ENCODE results near the gene ITPRIPL2. TPM values are rescaled to one million over a fixed set of nuclear protein-coding genes. Genes with fewer than 3 reads are reported as not detected.
A peak's percentile ranks its signal among the peaks of the same experiment; 100 is the strongest.

ITPRIPL2 gene
- total RNA-seq = 1 to 10 TPM; 5.8 to 6.9 TPM

- Mint-ChIP-seq H3K4me1 (peaks cover 6% of the 10 kb centered on the region), H3K9me3 (no peaks in the 10 kb centered on the region), H3K27me3 (peaks cover 17% of the 10 kb centered on the region), H3K4me3 (peak within 1 kb of the TSS; percentile 58), H3K27ac (no peak within 1 kb of the TSS), H3K36me3 (ENCODE audit: low read depth) (peaks cover under 1% of the 10 kb centered on the region)
- peak; percentile 33 for ATAC-seq (replicated peaks)
Measured at GRCh38 chr16:19113577-19114358, at the start of gene ITPRIPL2. ITPRIPL2 (plus strand) TSS chr16:19113964; CDS start chr16:19114462, 498 bp downstream.

- Mint-ChIP-seq H3K4me1 (peaks cover 11% of the 10 kb centered on the region), H3K27ac (peak overlapping the region; percentile 98), H3K27me3 (no peaks in the 10 kb centered on the region), H3K9me3 (peaks cover 3% of the 10 kb centered on the region), H3K36me3 (ENCODE audit: low read depth) (peaks cover 10% of the 10 kb centered on the region), H3K4me3 (peak overlapping the region; percentile 89)
- ATAC-seq (replicated peaks) = no peak
Measured at GRCh38 chr16:19066988-19067348, 46.8 kb upstream of the ITPRIPL2 start.

- ATAC-seq (replicated peaks) = peak; percentile 94
- H3K4me3 Mint-ChIP-seq = peak within 1 kb of the TSS; percentile 89
- peaks cover 11% of the 10 kb centered on the region for H3K4me1 Mint-ChIP-seq
- H3K27ac Mint-ChIP-seq = peak within 1 kb of the TSS; percentile 98
- H3K36me3 Mint-ChIP-seq (ENCODE audit: low read depth) = peaks cover 15% of the 10 kb centered on the region
- H3K27me3 Mint-ChIP-seq = no peaks in the 10 kb centered on the region
- H3K9me3 Mint-ChIP-seq = peaks cover 3% of the 10 kb centered on the region
Measured at GRCh38 chr16:19067349-19068236, 46.2 kb upstream of the ITPRIPL2 start, which contains the start of gene COQ7. COQ7 (plus strand) TSS chr16:19067614; CDS start chr16:19067665, 51 bp downstream.

- H3K9me3 Mint-ChIP-seq = peaks cover 3% of the 10 kb centered on the region
- H3K4me3 Mint-ChIP-seq = peak overlapping the region; percentile 89
- H3K27ac Mint-ChIP-seq = peak overlapping the region; percentile 98
- no peak for ATAC-seq (replicated peaks)
- H3K4me1 Mint-ChIP-seq = peaks cover 11% of the 10 kb centered on the region
- no peaks in the 10 kb centered on the region for H3K27me3 Mint-ChIP-seq
- H3K36me3 Mint-ChIP-seq (ENCODE audit: low read depth) = peaks cover 23% of the 10 kb centered on the region
Measured at GRCh38 chr16:19068237-19068815, 45.4 kb upstream of the ITPRIPL2 start.

GRCh38 chr16:19071811-19072777 lies 41.7 kb upstream of the ITPRIPL2 start:
- no peak overlapping the region for H3K4me3 Mint-ChIP-seq
- no peak for ATAC-seq (replicated peaks)
- H3K4me1 Mint-ChIP-seq = peaks cover 4% of the 10 kb centered on the region
- H3K27me3 Mint-ChIP-seq = no peaks in the 10 kb centered on the region
- H3K36me3 Mint-ChIP-seq (ENCODE audit: low read depth) = peaks cover 53% of the 10 kb centered on the region
- no peak overlapping the region for H3K27ac Mint-ChIP-seq
- peaks cover 3% of the 10 kb centered on the region for H3K9me3 Mint-ChIP-seq

GRCh38 chr16:19073344-19073743 lies 40.4 kb upstream of the ITPRIPL2 start:
- Mint-ChIP-seq H3K4me1 (no peaks in the 10 kb centered on the region), H3K27me3 (no peaks in the 10 kb centered on the region), H3K27ac (no peak overlapping the region), H3K36me3 (ENCODE audit: low read depth) (peaks cover 56% of the 10 kb centered on the region), H3K4me3 (no peak overlapping the region), H3K9me3 (no peaks in the 10 kb centered on the region)
- no peak for ATAC-seq (replicated peaks)

GRCh38 chr16:19073863-19074262 lies 39.9 kb upstream of the ITPRIPL2 start:
- Mint-ChIP-seq H3K4me1 (no peaks in the 10 kb centered on the region), H3K36me3 (ENCODE audit: low read depth) (peaks cover 62% of the 10 kb centered on the region), H3K27ac (no peak overlapping the region), H3K9me3 (no peaks in the 10 kb centered on the region), H3K27me3 (no peaks in the 10 kb centered on the region), H3K4me3 (no peak overlapping the region)
- no peak for ATAC-seq (replicated peaks)

GRCh38 chr16:19075511-19075910 lies 38.3 kb upstream of the ITPRIPL2 start:
- peaks cover 69% of the 10 kb centered on the region for H3K36me3 Mint-ChIP-seq (ENCODE audit: low read depth)
- no peak for ATAC-seq (replicated peaks)
- no peaks in the 10 kb centered on the region for H3K9me3 Mint-ChIP-seq
- no peak overlapping the region for H3K27ac Mint-ChIP-seq
- no peaks in the 10 kb centered on the region for H3K27me3 Mint-ChIP-seq
- H3K4me1 Mint-ChIP-seq = no peaks in the 10 kb centered on the region
- no peak overlapping the region for H3K4me3 Mint-ChIP-seq

- H3K4me3 Mint-ChIP-seq = no peak overlapping the region
- no peaks in the 10 kb centered on the region for H3K4me1 Mint-ChIP-seq
- H3K36me3 Mint-ChIP-seq (ENCODE audit: low read depth) = peaks cover 72% of the 10 kb centered on the region
- H3K27ac Mint-ChIP-seq = no peak overlapping the region
- H3K27me3 Mint-ChIP-seq = no peaks in the 10 kb centered on the region
- no peak for ATAC-seq (replicated peaks)
- H3K9me3 Mint-ChIP-seq = no peaks in the 10 kb centered on the region
Measured at GRCh38 chr16:19077879-19078278, 35.9 kb upstream of the ITPRIPL2 start.

- no peak for ATAC-seq (replicated peaks)
Measured at GRCh38 chr16:19083670-19084069, 30.1 kb upstream of the ITPRIPL2 start.

GRCh38 chr16:19084139-19084538 lies 29.6 kb upstream of the ITPRIPL2 start:
- Mint-ChIP-seq H3K27me3 (peaks cover 8% of the 10 kb centered on the region), H3K9me3 (no peaks in the 10 kb centered on the region), H3K4me1 (no peaks in the 10 kb centered on the region), H3K27ac (no peak overlapping the region), H3K36me3 (ENCODE audit: low read depth) (peaks cover 21% of the 10 kb centered on the region), H3K4me3 (no peak overlapping the region)
- no peak for ATAC-seq (replicated peaks)

More at GRCh38 chr16:19083670-19084069, 30.1 kb upstream of the ITPRIPL2 start:
- Mint-ChIP-seq H3K9me3 (no peaks in the 10 kb centered on the region), H3K4me3 (no peak overlapping the region), H3K27me3 (peaks cover 8% of the 10 kb centered on the region), H3K4me1 (no peaks in the 10 kb centered on the region), H3K36me3 (ENCODE audit: low read depth) (peaks cover 24% of the 10 kb centered on the region), H3K27ac (no peak overlapping the region)

GRCh38 chr16:19084879-19085278 lies 28.9 kb upstream of the ITPRIPL2 start:
- Mint-ChIP-seq H3K4me3 (no peak overlapping the region), H3K27me3 (peaks cover 8% of the 10 kb centered on the region), H3K4me1 (no peaks in the 10 kb centered on the region), H3K9me3 (no peaks in the 10 kb centered on the region), H3K27ac (no peak overlapping the region), H3K36me3 (ENCODE audit: low read depth) (peaks cover 18% of the 10 kb centered on the region)
- no peak for ATAC-seq (replicated peaks)

GRCh38 chr16:19085679-19086200 lies 28.0 kb upstream of the ITPRIPL2 start:
- H3K27me3 Mint-ChIP-seq = peaks cover 8% of the 10 kb centered on the region
- no peak overlapping the region for H3K4me3 Mint-ChIP-seq
- H3K27ac Mint-ChIP-seq = no peak overlapping the region
- no peaks in the 10 kb centered on the region for H3K9me3 Mint-ChIP-seq
- H3K4me1 Mint-ChIP-seq = no peaks in the 10 kb centered on the region
- no peak for ATAC-seq (replicated peaks)
- peaks cover 14% of the 10 kb centered on the region for H3K36me3 Mint-ChIP-seq (ENCODE audit: low read depth)
